SIG-M5 (cell line): ENCODE measurements around the gene STARD9.
"Not testable (repeated sequence)": the region's sequence is repeated elsewhere in the genome, so short reads cannot be mapped to it uniquely, and the experiment has no call there.

Experiments
- DNase-seq: peaks from one replicate; lab custom pipeline; 2025; lab: John Stamatoyannopoulos, UW

The STARD9 gene

DNA sequence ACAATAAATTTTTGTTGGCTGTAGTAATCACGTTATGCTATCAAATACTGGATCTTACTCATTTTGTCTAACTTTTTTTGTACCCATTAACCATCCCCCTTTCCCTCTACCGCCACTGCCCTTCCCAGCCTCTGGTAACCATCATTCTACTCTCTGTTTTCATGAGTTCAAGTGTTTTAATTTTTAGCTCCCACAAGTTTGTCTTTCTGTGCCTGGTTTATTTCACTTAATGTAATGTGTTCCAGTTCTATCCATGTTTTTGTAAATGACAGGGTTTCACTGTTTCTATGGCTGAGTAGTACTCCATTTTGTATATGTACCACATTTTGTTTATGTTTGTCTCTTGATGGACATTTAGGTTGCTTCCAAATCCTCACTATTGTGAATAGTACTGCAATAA is 52.1 kb downstream of the STARD9 start:
- no peak for DNase-seq

DNA sequence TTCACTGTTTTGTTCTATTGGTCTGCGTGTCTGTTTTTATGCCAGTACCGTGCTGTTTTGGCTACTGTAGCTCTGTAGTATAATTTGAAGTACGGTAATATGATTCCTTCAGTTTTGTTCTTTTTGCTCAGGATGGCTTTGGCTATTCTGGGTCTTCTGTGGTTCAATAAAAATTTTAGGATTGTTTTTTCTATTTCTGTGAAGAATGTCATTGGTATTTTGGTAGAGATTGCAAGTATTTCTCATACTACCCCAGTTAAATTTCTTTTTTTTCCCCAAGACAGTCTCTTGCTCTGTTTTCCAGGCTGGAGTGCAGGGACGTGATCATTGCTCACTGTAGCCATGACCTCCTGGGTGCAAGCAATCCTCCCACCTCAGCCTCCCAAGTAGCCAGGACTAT is 53.4 kb downstream of the STARD9 start:
- no peak for DNase-seq

GRCh38 chr15:42632105-42632675 is 56.8 kb downstream of the STARD9 start:
- no peak for DNase-seq

DNA sequence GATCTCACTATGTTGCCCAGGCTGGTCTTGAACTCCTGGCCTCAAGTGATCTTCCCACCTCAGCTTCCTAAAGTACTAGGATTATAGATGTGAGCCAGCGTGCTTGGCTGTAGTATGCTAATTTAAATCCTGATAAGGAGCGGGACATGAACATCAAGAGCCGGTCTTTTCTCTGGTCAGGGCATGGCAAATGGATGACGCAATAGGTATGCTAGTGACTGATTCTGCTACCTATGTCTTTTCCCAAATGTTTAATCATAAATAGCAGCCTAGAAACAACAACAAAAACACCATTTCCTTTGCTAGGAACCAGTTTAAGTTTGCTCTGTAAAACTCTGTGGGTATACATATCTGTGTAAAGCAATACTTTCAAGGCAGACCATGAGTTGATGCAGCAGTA is 64.7 kb downstream of the STARD9 start:
- no peak for DNase-seq

DNA sequence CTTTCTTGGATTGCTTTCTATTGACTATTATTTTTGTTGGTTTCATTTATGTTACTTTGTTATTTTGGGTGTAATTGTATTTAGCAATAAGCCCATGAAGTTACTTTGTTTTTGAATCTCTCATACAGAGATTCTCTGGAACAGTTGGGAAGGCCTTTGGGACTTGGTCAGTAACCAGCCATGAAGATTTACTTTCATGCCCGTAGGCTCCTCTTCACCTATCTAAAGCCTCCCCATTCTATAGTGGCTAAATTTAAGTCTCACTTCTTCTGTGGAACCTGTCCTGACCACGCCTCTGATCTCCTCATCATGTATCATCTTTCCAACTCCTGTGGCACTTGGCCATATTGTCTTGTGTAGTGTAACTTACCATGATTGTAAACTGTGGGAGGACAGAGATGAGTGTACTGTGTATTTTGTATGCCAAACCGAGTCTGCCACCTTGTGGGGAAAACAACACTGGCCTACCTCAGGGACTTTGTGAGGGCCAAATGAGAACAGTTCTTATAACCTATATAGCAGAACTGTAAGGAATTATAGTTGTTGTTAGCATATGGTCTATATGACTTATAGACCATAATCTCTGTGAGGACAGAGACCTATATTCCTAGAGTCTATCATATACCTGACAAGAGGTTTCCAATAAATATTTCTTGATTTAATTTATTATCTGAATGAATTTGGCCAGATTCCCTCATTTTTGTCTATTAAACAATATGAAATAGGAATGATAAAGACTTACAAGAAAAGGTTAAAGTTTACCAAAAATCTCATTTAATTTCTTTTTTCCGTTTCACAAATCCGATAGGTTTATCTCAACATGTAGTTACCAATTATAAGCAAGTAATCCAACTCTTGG is 75.0 kb downstream of the STARD9 start:
- no peak for DNase-seq

DNA sequence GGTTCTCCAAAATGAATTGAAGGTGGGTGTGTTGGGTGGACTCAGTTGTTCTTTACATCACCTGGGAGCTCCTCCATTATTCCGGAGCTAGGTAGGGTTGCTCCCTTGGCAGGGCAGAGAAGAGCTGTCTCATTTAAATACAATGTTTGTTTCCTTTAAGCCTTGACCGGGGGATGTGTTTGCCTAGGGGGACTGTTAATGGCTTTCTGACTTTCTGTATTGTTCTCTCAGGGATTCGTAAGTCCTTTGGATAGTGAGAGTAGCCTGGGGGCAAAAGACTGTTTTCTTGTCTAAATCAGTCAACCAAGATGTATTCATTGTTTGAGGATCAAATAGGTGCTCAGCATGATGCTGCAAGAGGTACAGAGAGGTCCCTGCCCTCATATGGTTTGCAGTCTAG is 90.4 kb downstream of the STARD9 start:
- DNase-seq: no peak

DNA sequence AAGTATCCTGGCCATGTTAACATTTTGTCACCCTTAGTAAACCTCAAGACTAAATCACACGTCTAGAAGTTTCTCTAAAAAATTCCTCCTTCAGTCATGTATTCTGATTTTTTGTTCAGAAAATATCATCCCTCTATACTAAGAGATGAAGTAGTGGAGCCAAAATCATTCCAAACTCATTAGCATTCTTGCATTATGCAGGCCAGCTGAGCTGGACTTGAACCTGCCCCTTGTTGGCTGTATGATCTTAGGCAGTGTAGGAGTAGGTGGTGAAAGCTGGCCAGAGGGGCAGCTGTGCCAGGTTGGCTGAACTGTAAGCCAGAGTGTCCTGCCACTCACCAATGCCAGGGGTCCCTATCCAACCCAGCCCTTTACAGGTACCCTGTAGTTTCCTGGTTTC is 92.4 kb downstream of the STARD9 start:
- no peak for DNase-seq

GRCh38 chr15:42670451-42670850 is 95.0 kb downstream of the STARD9 start:
- DNase-seq: no peak

- no peak for DNase-seq
Observed at GRCh38 chr15:42672444-42672843, 97.0 kb downstream of the STARD9 start.

DNA sequence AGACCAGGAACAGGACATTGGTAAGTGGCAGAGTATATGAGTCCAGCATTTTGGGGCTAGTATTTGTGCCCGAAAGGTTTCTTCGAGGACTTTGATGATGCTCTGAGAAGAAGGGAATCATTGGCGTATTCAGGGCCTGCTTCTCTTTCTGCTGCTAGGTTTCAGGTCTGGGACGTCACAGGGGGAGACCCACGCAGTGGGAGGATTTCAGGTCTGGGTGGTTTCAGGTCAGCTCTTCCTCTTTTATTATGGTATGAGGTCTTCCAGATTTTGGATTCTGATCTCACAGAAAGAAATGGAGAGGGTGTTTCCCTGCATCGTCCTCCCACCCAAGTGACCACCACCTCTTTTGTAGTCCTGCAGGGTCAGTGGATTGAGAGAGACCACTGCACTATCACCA is 99.1 kb downstream of the STARD9 start:
- no peak for DNase-seq

DNA sequence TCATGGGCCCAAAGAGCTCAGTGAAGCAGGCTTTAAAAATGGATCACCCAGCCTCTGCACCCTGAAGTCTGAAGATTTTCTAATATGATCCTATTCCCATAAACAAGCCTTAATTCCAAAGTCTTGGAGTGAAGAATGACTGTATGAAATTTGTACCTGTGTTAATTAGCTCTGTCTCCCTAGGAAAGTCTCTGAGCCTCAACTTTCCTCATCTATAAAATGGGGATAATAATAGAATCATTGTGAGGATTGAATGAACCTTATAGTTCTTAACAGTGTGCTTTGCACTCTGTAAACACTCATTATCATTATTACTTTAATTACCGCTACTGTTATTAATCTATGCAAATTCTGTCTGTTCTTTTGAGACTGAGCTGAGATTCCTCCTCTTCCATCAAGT is 99.6 kb downstream of the STARD9 start:
- DNase-seq: no peak

GRCh38 chr15:42679285-42680141 is 104.1 kb downstream of the STARD9 start:
- no peak for DNase-seq

- not testable (repeated sequence) for DNase-seq
Observed at GRCh38 chr15:42680142-42680482, 104.7 kb downstream of the STARD9 start.

GRCh38 chr15:42681119-42681518 is 105.7 kb downstream of the STARD9 start:
- DNase-seq: no peak

- DNase-seq: no peak
Observed at GRCh38 chr15:42686281-42686680, 110.9 kb downstream of the STARD9 start.

- DNase-seq: no peak
Observed at GRCh38 chr15:42687740-42688139, 112.3 kb downstream of the STARD9 start.

- DNase-seq: no peak
Observed at GRCh38 chr15:42688301-42688700, 112.9 kb downstream of the STARD9 start.

DNA sequence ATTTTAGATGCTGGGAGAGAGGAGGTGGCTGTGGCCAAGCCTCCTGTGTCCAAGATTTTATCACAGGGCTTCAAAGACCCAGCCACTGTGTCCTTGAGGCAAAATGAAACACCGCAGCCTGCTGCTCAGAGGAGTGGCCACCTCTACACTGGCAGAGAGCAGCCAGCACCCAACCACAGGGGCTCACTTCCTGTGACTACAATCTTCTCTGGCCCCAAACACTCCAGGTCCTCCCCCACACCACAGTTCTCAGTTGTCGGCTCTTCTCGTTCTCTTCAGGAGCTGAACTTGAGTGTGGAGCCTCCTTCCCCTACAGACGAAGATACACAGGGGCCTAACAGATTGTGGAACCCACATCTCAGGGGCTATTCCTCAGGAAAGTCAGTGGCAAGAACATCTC is 115.9 kb downstream of the STARD9 start:
- no peak for DNase-seq

GRCh38 chr15:42691770-42692169 is 116.4 kb downstream of the STARD9 start:
- DNase-seq: no peak

- no peak for DNase-seq
Observed at GRCh38 chr15:42692536-42692935, 117.1 kb downstream of the STARD9 start.

GRCh38 chr15:42692997-42693396 is 117.6 kb downstream of the STARD9 start:
- DNase-seq: no peak

DNA sequence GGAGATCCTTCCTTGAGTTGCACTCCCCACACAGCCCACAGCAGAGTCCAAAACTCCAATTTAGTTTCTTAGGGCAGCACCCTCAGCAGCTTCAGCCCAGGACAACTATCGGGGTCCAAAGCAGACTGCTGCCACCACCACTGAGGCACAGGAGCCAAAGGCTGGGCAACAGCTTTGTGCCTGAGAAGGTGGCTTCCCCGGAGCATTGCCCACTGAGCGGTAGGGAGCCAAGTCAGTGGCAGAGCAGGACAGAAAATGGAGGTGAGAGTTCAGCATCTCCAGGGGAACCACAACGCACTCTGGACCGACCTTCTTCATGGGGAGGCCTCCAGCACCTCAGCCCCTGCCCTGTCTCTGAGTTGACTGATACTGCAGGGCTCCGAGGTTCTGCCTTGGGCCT is 118.1 kb downstream of the STARD9 start:
- DNase-seq: no peak

GRCh38 chr15:42693942-42694341 is 118.5 kb downstream of the STARD9 start:
- DNase-seq: no peak
